HCT116 (cell line): ENCODE measurements around the gene FAM177B.

ENCODE experiments used
- ATF3 ChIP-seq: IDR thresholded peaks from 2 replicates; pipeline ENCODE4 v1.6.1; 2012
- MAX ChIP-seq: IDR thresholded peaks from 2 replicates; pipeline ENCODE4 v1.6.1; 2012
- POLR2A ChIP-seq: IDR thresholded peaks from 2 replicates; pipeline ENCODE4 v1.7.0; 2011; ENCODE audit warnings: borderline replicate concordance; ENCODE audit not compliant: insufficient read depth, insufficient read length; ENCODE audit errors: extremely low read depth

GRCh38 chr1:222734740-222735139 lies 2.3 kb upstream of the FAM177B start:
- no peak for TF ChIP-seq POLR2A
- TF ChIP-seq ATF3, result no peak
- TF ChIP-seq MAX, result no peak
